SK-N-SH treated with all-trans-retinoic acid at 6 μM for 48 hours (cell line): ENCODE results near the gene DLG2.

Experiments used
- BACH2 ChIP-seq: fragments of 250-450 bp; sonication (Bioruptor Pico); IDR thresholded peaks from 2 replicates; pipeline ENCODE4 v1.9.0; 2021; ENCODE audit warnings: mild to moderate bottlenecking, borderline replicate concordance
- GLIS3 ChIP-seq: fragments of 250-450 bp; sonication (Bioruptor Pico); IDR thresholded peaks from 2 replicates; pipeline ENCODE4 v1.5.0; 2020; ENCODE audit warnings: mild to moderate bottlenecking, moderate library complexity
- SNAI2 ChIP-seq: fragments of 250-450 bp; sonication (Bioruptor Pico); IDR thresholded peaks from 2 replicates; pipeline ENCODE4 v1.5.0; 2020; ENCODE audit warnings: mild to moderate bottlenecking, moderate library complexity
- ZC3H10 ChIP-seq: fragments of 250-450 bp; sonication (Bioruptor Pico); IDR thresholded peaks from 2 replicates; pipeline ENCODE4 v1.5.1; 2021; ENCODE audit warnings: mild to moderate bottlenecking, moderate library complexity
- ZFP3 ChIP-seq: fragments of 250-450 bp; sonication (Bioruptor Pico); IDR thresholded peaks from 2 replicates; pipeline ENCODE4 v1.5.0; 2020; ENCODE audit warnings: mild to moderate bottlenecking, moderate library complexity
- TF ChIP-seq, protein P1 (sequence below): fragments of 250-450 bp; sonication (Bioruptor Pico); IDR thresholded peaks from 2 replicates; pipeline ENCODE4 v1.8.0; 2020; ENCODE audit warnings: mild to moderate bottlenecking, moderate library complexity, borderline replicate concordance
- TF ChIP-seq, protein P2 (sequence below): fragments of 250-450 bp; sonication (Bioruptor Pico); IDR thresholded peaks from 2 replicates; pipeline ENCODE4 v1.8.0; 2021; ENCODE audit warnings: low read depth, mild to moderate bottlenecking, moderate library complexity, borderline replicate concordance

DNA sequence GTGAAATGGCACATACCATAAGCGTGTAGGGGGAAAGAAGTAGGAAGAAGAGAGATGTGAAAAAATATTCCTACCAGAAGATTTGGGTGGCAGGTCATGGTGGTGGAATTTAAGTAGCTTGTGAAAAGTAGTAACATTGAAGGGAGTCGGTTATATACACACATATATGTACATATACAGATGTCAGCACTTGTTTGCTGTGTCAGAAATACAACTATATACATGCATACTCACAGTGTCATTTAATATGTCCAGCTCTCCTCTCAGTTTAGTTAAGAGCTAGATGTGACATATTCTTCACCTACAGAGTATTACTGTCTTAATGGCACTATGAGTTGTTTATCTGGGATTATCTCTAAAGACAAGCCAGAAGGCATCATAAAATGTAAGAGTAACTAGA, 1353.6 kb downstream of the DLG2 start:
- TF ChIP-seq, protein P1, sequence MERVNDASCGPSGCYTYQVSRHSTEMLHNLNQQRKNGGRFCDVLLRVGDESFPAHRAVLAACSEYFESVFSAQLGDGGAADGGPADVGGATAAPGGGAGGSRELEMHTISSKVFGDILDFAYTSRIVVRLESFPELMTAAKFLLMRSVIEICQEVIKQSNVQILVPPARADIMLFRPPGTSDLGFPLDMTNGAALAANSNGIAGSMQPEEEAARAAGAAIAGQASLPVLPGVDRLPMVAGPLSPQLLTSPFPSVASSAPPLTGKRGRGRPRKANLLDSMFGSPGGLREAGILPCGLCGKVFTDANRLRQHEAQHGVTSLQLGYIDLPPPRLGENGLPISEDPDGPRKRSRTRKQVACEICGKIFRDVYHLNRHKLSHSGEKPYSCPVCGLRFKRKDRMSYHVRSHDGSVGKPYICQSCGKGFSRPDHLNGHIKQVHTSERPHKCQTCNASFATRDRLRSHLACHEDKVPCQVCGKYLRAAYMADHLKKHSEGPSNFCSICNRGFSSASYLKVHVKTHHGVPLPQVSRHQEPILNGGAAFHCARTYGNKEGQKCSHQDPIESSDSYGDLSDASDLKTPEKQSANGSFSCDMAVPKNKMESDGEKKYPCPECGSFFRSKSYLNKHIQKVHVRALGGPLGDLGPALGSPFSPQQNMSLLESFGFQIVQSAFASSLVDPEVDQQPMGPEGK (CRISPR knock-in tag): no peak
- TF ChIP-seq SNAI2 (CRISPR knock-in tag) (no peak), GLIS3 (CRISPR knock-in tag) (no peak), ZC3H10 (CRISPR knock-in tag) (no peak), ZFP3 (no peak), BACH2 (no peak)
- TF ChIP-seq, protein P2, sequence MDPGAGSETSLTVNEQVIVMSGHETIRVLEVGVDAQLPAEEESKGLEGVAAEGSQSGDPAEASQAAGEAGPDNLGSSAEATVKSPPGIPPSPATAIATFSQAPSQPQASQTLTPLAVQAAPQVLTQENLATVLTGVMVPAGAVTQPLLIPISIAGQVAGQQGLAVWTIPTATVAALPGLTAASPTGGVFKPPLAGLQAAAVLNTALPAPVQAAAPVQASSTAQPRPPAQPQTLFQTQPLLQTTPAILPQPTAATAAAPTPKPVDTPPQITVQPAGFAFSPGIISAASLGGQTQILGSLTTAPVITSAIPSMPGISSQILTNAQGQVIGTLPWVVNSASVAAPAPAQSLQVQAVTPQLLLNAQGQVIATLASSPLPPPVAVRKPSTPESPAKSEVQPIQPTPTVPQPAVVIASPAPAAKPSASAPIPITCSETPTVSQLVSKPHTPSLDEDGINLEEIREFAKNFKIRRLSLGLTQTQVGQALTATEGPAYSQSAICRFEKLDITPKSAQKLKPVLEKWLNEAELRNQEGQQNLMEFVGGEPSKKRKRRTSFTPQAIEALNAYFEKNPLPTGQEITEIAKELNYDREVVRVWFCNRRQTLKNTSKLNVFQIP (CRISPR knock-in tag): no peak
